HG02981 (cell line): ENCODE measurements around the gene GPSM3.
"Not testable (repeated sequence)": the region's sequence is repeated elsewhere in the genome, so short reads cannot be mapped to it uniquely, and the experiment has no call there.

Experiments
- ATAC-seq: cut with Tn5 transposase; IDR thresholded peaks from one replicate; pipeline ENCODE4 v1.9.1; 2021; ENCODE audit warnings: mild to moderate bottlenecking, moderate library complexity; ENCODE audit not compliant: unreplicated experiment

GPSM3 gene

GRCh38 chr6:32192608-32193039, at the start of gene GPSM3:
Gene GPSM3, minus strand, starts transcription at chr6:32192643. Its CDS starts 130 bp downstream, at chr6:32192513.
- no peak for ATAC-seq

- no peak for ATAC-seq
These were observed 48.2 kb upstream of the GPSM3 start for GRCh38 chr6:32240686-32241085.

- no peak for ATAC-seq
These were observed 47.0 kb upstream of the GPSM3 start for GRCh38 chr6:32239462-32239861.

GRCh38 chr6:32234934-32235333, 42.5 kb upstream of the GPSM3 start:
- no peak for ATAC-seq

GRCh38 chr6:32226434-32226833, 34.0 kb upstream of the GPSM3 start:
- ATAC-seq, result no peak

- ATAC-seq, result no peak
These were observed 32.3 kb upstream of the GPSM3 start for GRCh38 chr6:32224696-32225095.

GRCh38 chr6:32223258-32224235, 31.1 kb upstream of the GPSM3 start, which contains the start of gene NOTCH4:
Gene NOTCH4, minus strand, starts transcription at chr6:32224067. Its CDS starts 139 bp downstream, at chr6:32223928.
- ATAC-seq, result no peak

- no peak for ATAC-seq
These were observed 30.1 kb upstream of the GPSM3 start for GRCh38 chr6:32222333-32223230.

GRCh38 chr6:32220021-32220420, 27.6 kb upstream of the GPSM3 start:
- no peak for ATAC-seq

GRCh38 chr6:32218167-32218566, 25.7 kb upstream of the GPSM3 start:
- no peak for ATAC-seq

- ATAC-seq, result no peak
These were observed 24.6 kb upstream of the GPSM3 start for GRCh38 chr6:32216998-32217397.

- no peak for ATAC-seq
These were observed 23.8 kb upstream of the GPSM3 start for GRCh38 chr6:32216285-32216684.

GRCh38 chr6:32215617-32216016, 23.2 kb upstream of the GPSM3 start:
- ATAC-seq, result no peak

- no peak for ATAC-seq
These were observed 21.7 kb upstream of the GPSM3 start for GRCh38 chr6:32214126-32214525.

GRCh38 chr6:32213649-32214048, 21.2 kb upstream of the GPSM3 start:
- ATAC-seq, result no peak

- no peak for ATAC-seq
These were observed 19.8 kb upstream of the GPSM3 start for GRCh38 chr6:32212076-32212760.

GRCh38 chr6:32211432-32211831, 19.0 kb upstream of the GPSM3 start:
- not testable (repeated sequence) for ATAC-seq

- ATAC-seq, result no peak
These were observed 17.8 kb upstream of the GPSM3 start for GRCh38 chr6:32210191-32210601.

- no peak for ATAC-seq
These were observed 16.6 kb upstream of the GPSM3 start for GRCh38 chr6:32208996-32209395.

- ATAC-seq, result no peak
These were observed 11.8 kb upstream of the GPSM3 start for GRCh38 chr6:32204268-32204715.
